CD4-positive, alpha-beta memory T cell (primary cell): ENCODE measurements around the gene SERGEF. TPM values are rescaled to one million over a fixed set of nuclear protein-coding genes. Genes with fewer than 3 reads are reported as not detected.

Source experiments
- CTCF ChIA-PET: fragments of 350-600 bp; sonication (Branson Sonifier 250); formaldehyde crosslinking; loops from one replicate; lab custom pipeline; 2021; ENCODE audit warnings: inconsistent platforms; ENCODE audit not compliant: partially characterized antibody; lab: Charles Lee
- POLR2A ChIA-PET: fragments of 350-600 bp; sonication (Branson Sonifier 250); formaldehyde crosslinking; loops from one replicate; lab custom pipeline; 2021; ENCODE audit not compliant: partially characterized antibody; lab: Charles Lee
- DNase-seq, 5 donors: peaks; one replicate each; pipeline versions ENCODE4 v3.0.0 to v3.0.0-alpha.2; 2020 to 2022; ENCODE audit warnings: mixed read lengths in 1 of 5
- H3K27ac ChIP-seq: one replicate; pipeline ENCODE4 v1.7.0; 2013; ENCODE audit warnings: low read depth, low read length
- H3K27me3 ChIP-seq: 2 replicates; pipeline ENCODE4 v1.7.0; 2013; ENCODE audit warnings: mild to moderate bottlenecking, low read length, moderate library complexity; ENCODE audit not compliant: insufficient read depth
- H3K36me3 ChIP-seq: 2 replicates; pipeline ENCODE4 v1.7.0; 2013; ENCODE audit warnings: mild to moderate bottlenecking, low read length, moderate library complexity; ENCODE audit not compliant: insufficient read depth
- H3K4me1 ChIP-seq: 2 replicates; pipeline ENCODE4 v1.7.0; 2013; ENCODE audit warnings: mild to moderate bottlenecking, low read length, moderate library complexity; ENCODE audit not compliant: insufficient read depth
- H3K4me3 ChIP-seq, 2 donors: one replicate each; pipeline ENCODE4 v1.7.0; 2013; ENCODE audit warnings: low read length in 2 of 2, mild to moderate bottlenecking in 1 of 2
- H3K9me3 ChIP-seq, 2 donors: one replicate each; pipeline ENCODE4 v1.7.0; 2013; ENCODE audit warnings: low read length in 2 of 2, control low read depth in 1 of 2; ENCODE audit not compliant: control insufficient read depth in 1 of 2
- H3K27ac Mint-ChIP-seq, 7 donors: one replicate each; pipeline ENCODE4 v1.8.0; 2020 to 2021; ENCODE audit warnings: mixed read lengths in 7 of 7, mild to moderate bottlenecking in 6 of 7, inconsistent platforms in 3 of 7, moderate library complexity in 3 of 7
- H3K27me3 Mint-ChIP-seq, 2 donors: one replicate each; pipeline ENCODE4 v1.8.0; 2020 to 2021; ENCODE audit warnings: mixed read lengths in 2 of 2
- H3K36me3 Mint-ChIP-seq, 2 donors: one replicate each; pipeline ENCODE4 v1.8.0; 2020 to 2021; ENCODE audit warnings: mixed read lengths in 2 of 2, inconsistent platforms in 1 of 2, mild to moderate bottlenecking in 1 of 2
- H3K4me1 Mint-ChIP-seq, 4 donors: one replicate each; pipeline ENCODE4 v1.8.0; 2020 to 2021; ENCODE audit warnings: mixed read lengths in 4 of 4, mild to moderate bottlenecking in 1 of 4
- H3K4me3 Mint-ChIP-seq, 8 donors: one replicate each; pipeline ENCODE4 v1.8.0; 2020 to 2021; ENCODE audit warnings: mixed read lengths in 8 of 8, mild to moderate bottlenecking in 7 of 8, moderate library complexity in 6 of 8, inconsistent platforms in 3 of 8
- H3K9me3 Mint-ChIP-seq, 8 donors: one replicate each; pipeline ENCODE4 v1.8.0; 2020 to 2021; ENCODE audit warnings: mixed read lengths in 8 of 8, mild to moderate bottlenecking in 5 of 8, inconsistent platforms in 3 of 8, moderate library complexity in 1 of 8
- intact Hi-C: fragments of 100-400 bp; cut with micrococcal nuclease; formaldehyde crosslinking; loops from one replicate; pipeline ENCODE4 v1.15.1; 2023
- polyA plus RNA-seq, 2 donors: library from polyadenylated mRNA; unstranded; fragments of 300-500 nt; fragmentation: Illumina TruSeq; gene quantifications; one replicate each; pipeline ENCODE4 v1.2.3, GENCODE V29; 2021
- total RNA-seq, 2 experiments: library from RNA; stranded (reverse); gene quantifications; one replicate each; pipeline ENCODE4 v1.2.3, GENCODE V29; 2021

Gene SERGEF
- total and polyA plus RNA-seq, 4 experiments from 2014 or later, result 46.2 to 82.7 (median 63.7) TPM

GRCh38 chr11:17772704-17773600, 239.9 kb downstream of the SERGEF start:
- H3K4me1 ChIP-seq, result no peaks in the 10 kb centered on the region
- ChIA-PET POLR2A (no interaction called here), CTCF (no interaction called here)
- Mint-ChIP-seq H3K9me3 (no peaks in the 10 kb centered on the region), H3K36me3 (no peaks in the 10 kb centered on the region), H3K4me1 (no peaks in the 10 kb centered on the region), H3K4me3 (no peak overlapping the region), H3K27ac (no peak overlapping the region), H3K27me3 (peaks cover 1 to 2% of the 10 kb centered on the region in 2 donors)
- H3K9me3 ChIP-seq, result no peaks in the 10 kb centered on the region
- no peak for DNase-seq
- H3K27me3 ChIP-seq, result no peaks in the 10 kb centered on the region
- H3K27ac ChIP-seq, result no peak overlapping the region
- H3K4me3 ChIP-seq, result no peak overlapping the region
- no peaks in the 10 kb centered on the region for H3K36me3 ChIP-seq
- intact Hi-C loops, result no loop called here

GRCh38 chr11:17771841-17772401, 240.9 kb downstream of the SERGEF start:
- H3K4me1 ChIP-seq, result no peaks in the 10 kb centered on the region
- H3K9me3 ChIP-seq, result no peaks in the 10 kb centered on the region
- Mint-ChIP-seq H3K4me3 (no peak overlapping the region), H3K4me1 (no peaks in the 10 kb centered on the region), H3K36me3 (no peaks in the 10 kb centered on the region), H3K27ac (no peak overlapping the region), H3K27me3 (peaks cover 1 to 2% of the 10 kb centered on the region in 2 donors), H3K9me3 (no peaks in the 10 kb centered on the region)
- intact Hi-C loops, result no loop called here
- no peak overlapping the region for H3K27ac ChIP-seq
- H3K36me3 ChIP-seq, result no peaks in the 10 kb centered on the region
- ChIA-PET CTCF (no interaction called here), POLR2A (no interaction called here)
- H3K4me3 ChIP-seq, result no peak overlapping the region
- H3K27me3 ChIP-seq, result no peaks in the 10 kb centered on the region
- DNase-seq, result no peak

GRCh38 chr11:17771415-17771814, 241.4 kb downstream of the SERGEF start:
- Mint-ChIP-seq H3K27me3 (peaks cover 1 to 2% of the 10 kb centered on the region in 2 donors), H3K27ac (no peak overlapping the region), H3K36me3 (no peaks in the 10 kb centered on the region), H3K4me3 (no peak overlapping the region), H3K4me1 (no peaks in the 10 kb centered on the region), H3K9me3 (no peaks in the 10 kb centered on the region)
- ChIA-PET CTCF (no interaction called here), POLR2A (no interaction called here)
- no peak overlapping the region for H3K27ac ChIP-seq
- no peaks in the 10 kb centered on the region for H3K27me3 ChIP-seq
- no peak overlapping the region for H3K4me3 ChIP-seq
- intact Hi-C loops, result no loop called here
- H3K36me3 ChIP-seq, result no peaks in the 10 kb centered on the region
- H3K4me1 ChIP-seq, result no peaks in the 10 kb centered on the region
- H3K9me3 ChIP-seq, result no peaks in the 10 kb centered on the region
- no peak for DNase-seq

- ChIA-PET POLR2A (no interaction called here), CTCF (no interaction called here)
- Mint-ChIP-seq H3K27ac (no peak overlapping the region), H3K4me1 (no peaks in the 10 kb centered on the region), H3K4me3 (no peak overlapping the region), H3K36me3 (no peaks in the 10 kb centered on the region), H3K27me3 (peaks cover 1 to 2% of the 10 kb centered on the region in 2 donors), H3K9me3 (no peaks in the 10 kb centered on the region)
- Histone ChIP-seq H3K27ac (no peak overlapping the region), H3K9me3 (no peaks in the 10 kb centered on the region), H3K4me1 (no peaks in the 10 kb centered on the region), H3K4me3 (no peak overlapping the region), H3K36me3 (no peaks in the 10 kb centered on the region), H3K27me3 (no peaks in the 10 kb centered on the region)
- no peak for DNase-seq
- intact Hi-C loops, result no loop called here
These were observed 241.9 kb downstream of the SERGEF start for GRCh38 chr11:17770917-17771316.

GRCh38 chr11:17770048-17770652, 242.7 kb downstream of the SERGEF start:
- DNase-seq, result no peak
- no peaks in the 10 kb centered on the region for H3K4me1 Mint-ChIP-seq
- H3K9me3 Mint-ChIP-seq, result no peaks in the 10 kb centered on the region
- H3K4me3 Mint-ChIP-seq, result no peak overlapping the region
- Histone ChIP-seq H3K4me1 (no peaks in the 10 kb centered on the region), H3K27ac (no peak overlapping the region), H3K9me3 (no peaks in the 10 kb centered on the region), H3K4me3 (no peak overlapping the region), H3K27me3 (no peaks in the 10 kb centered on the region), H3K36me3 (no peaks in the 10 kb centered on the region)
- intact Hi-C loops, result no loop called here
- no peaks in the 10 kb centered on the region for H3K36me3 Mint-ChIP-seq
- ChIA-PET POLR2A (no interaction called here), CTCF (no interaction called here)
- peak overlapping the region in 1 of 7 donors; percentile 52 for H3K27ac Mint-ChIP-seq
- peaks cover 3% of the 10 kb centered on the region in 2 donors for H3K27me3 Mint-ChIP-seq

GRCh38 chr11:17769218-17769617, 243.6 kb downstream of the SERGEF start:
- Mint-ChIP-seq H3K27ac (no peak overlapping the region), H3K4me1 (no peaks in the 10 kb centered on the region), H3K36me3 (no peaks in the 10 kb centered on the region), H3K4me3 (no peak overlapping the region), H3K27me3 (peaks cover 3% of the 10 kb centered on the region in 2 donors), H3K9me3 (no peaks in the 10 kb centered on the region)
- Histone ChIP-seq H3K36me3 (no peaks in the 10 kb centered on the region), H3K27me3 (no peaks in the 10 kb centered on the region), H3K9me3 (no peaks in the 10 kb centered on the region), H3K27ac (no peak overlapping the region), H3K4me3 (no peak overlapping the region), H3K4me1 (no peaks in the 10 kb centered on the region)
- DNase-seq, result no peak
- CTCF ChIA-PET, result no interaction called here
- POLR2A ChIA-PET, result no interaction called here
- intact Hi-C loops, result no loop called here

- ChIA-PET CTCF (no interaction called here), POLR2A (no interaction called here)
- intact Hi-C loops, result no loop called here
- Mint-ChIP-seq H3K4me1 (no peaks in the 10 kb centered on the region), H3K4me3 (no peak overlapping the region), H3K27ac (no peak overlapping the region), H3K9me3 (no peaks in the 10 kb centered on the region), H3K36me3 (no peaks in the 10 kb centered on the region), H3K27me3 (peaks cover 3 to 6% of the 10 kb centered on the region in 2 donors)
- Histone ChIP-seq H3K27ac (no peak overlapping the region), H3K36me3 (no peaks in the 10 kb centered on the region), H3K27me3 (no peaks in the 10 kb centered on the region), H3K4me1 (no peaks in the 10 kb centered on the region), H3K9me3 (no peaks in the 10 kb centered on the region), H3K4me3 (no peak overlapping the region)
- no peak for DNase-seq
These were observed 244.3 kb downstream of the SERGEF start for GRCh38 chr11:17768547-17768946.
